GM12878 (cell line): ENCODE data around the gene ECPAS. TPM values are rescaled to one million over a fixed set of nuclear protein-coding genes. Genes with fewer than 3 reads are reported as not detected.

Experiments
- ATAC-seq: fragments of 200-7000 bp; cut with Tn5 transposase; 3 replicates; pipeline ENCODE4 v1.9.1; 2020; ENCODE audit warnings: mild to moderate bottlenecking, moderate library complexity
- Bru-seq: library from RNA; stranded (reverse); fragments of 400-500 nt; gene quantifications from one replicate; lab custom pipeline; 2021; lab: Mats Ljungman, UMichigan
- BruChase-seq, 2 experiments: library from RNA; stranded (reverse); fragments of 400-500 nt; gene quantifications; one replicate each; lab custom pipeline; 2021; lab: Mats Ljungman, UMichigan
- BruUV-seq: library from RNA; stranded (reverse); fragments of 400-500 nt; replicated peaks from 2 replicates; lab custom pipeline; 2021; lab: Mats Ljungman, UMichigan
- CTCF ChIA-PET: fragments of 300-600 bp; sonication (Branson Sonifier 250); formaldehyde crosslinking; extraction: SDS; loops from one replicate; lab custom pipeline; 2021; ENCODE audit warnings: inconsistent platforms; lab: Yijun Ruan, JAX
- POLR2A ChIA-PET: fragments of 350-600 bp; formaldehyde crosslinking; extraction: SDS; loops from one replicate; lab custom pipeline; 2021; ENCODE audit warnings: inconsistent platforms; lab: Charles Lee
- RAD21 ChIA-PET: fragments of 300-600 bp; sonication (Branson Sonifier 250); formaldehyde crosslinking; loops from one replicate; lab custom pipeline; 2023; ENCODE audit warnings: antibody characterized with exemption; ENCODE audit not compliant: unreplicated experiment; lab: Charles Lee
- SMC1A ChIA-PET: fragments of 300-600 bp; sonication (Branson Sonifier 250); formaldehyde crosslinking; loops from one replicate; lab custom pipeline; 2023; ENCODE audit not compliant: unreplicated experiment, uncharacterized antibody; lab: Charles Lee
- DNase-seq: peaks from one replicate; pipeline ENCODE4 v3.0.0-alpha.2; 2011; ENCODE audit warnings: low read depth, low spot score
- FAIRE-seq: peaks from 3 replicates; lab custom pipeline; 2011; peaks lifted over from hg19 to GRCh38; lab: Jason Lieb, UNC
- H2AFZ ChIP-seq: 2 replicates; pipeline ENCODE4 v1.6.0; 2011; ENCODE audit warnings: low read depth, low read length, control low read depth; ENCODE audit not compliant: control insufficient read depth
- H3K27ac ChIP-seq: 2 replicates; pipeline ENCODE4 v1.5.1; 2011; ENCODE audit warnings: control low read depth; ENCODE audit not compliant: control insufficient read depth, insufficient read depth
- H3K27me3 ChIP-seq, 2 experiments: replicated peaks in 1 of 2; 2 replicates each; pipeline versions ENCODE4 v1.6.0 to v1.6.1; 2011; ENCODE audit warnings: low read length in 1 of 2; ENCODE audit not compliant: control insufficient read depth in 2 of 2, insufficient read depth in 2 of 2
- H3K36me3 ChIP-seq, 2 experiments: 2 replicates each; pipeline ENCODE4 v1.5.1; 2011; ENCODE audit warnings: low read length in 1 of 2; ENCODE audit not compliant: control insufficient read depth in 2 of 2, insufficient read depth in 2 of 2
- H3K4me1 ChIP-seq: 2 replicates; pipeline ENCODE4 v1.6.1; 2011; ENCODE audit warnings: mild to moderate bottlenecking, low read length, moderate library complexity, mixed read lengths; ENCODE audit not compliant: control insufficient read depth, insufficient read depth
- H3K4me2 ChIP-seq: 2 replicates; pipeline ENCODE4 v1.6.0; 2011; ENCODE audit warnings: control low read depth; ENCODE audit not compliant: control insufficient read depth, insufficient read depth
- H3K4me3 ChIP-seq: fragments of 200-600 bp; sonication (generic); 2 replicates; pipeline ENCODE4 v1.5.1; 2016
- H3K79me2 ChIP-seq: 2 replicates; pipeline ENCODE4 v1.6.0; 2011; ENCODE audit warnings: low read length; ENCODE audit not compliant: control insufficient read depth, insufficient read depth
- H3K9ac ChIP-seq: 2 replicates; pipeline ENCODE4 v1.8.0; 2011; ENCODE audit warnings: low read length, control low read depth, mixed read lengths; ENCODE audit not compliant: control insufficient read depth, insufficient read depth
- H3K9me3 ChIP-seq: replicated peaks from 3 replicates; pipeline ENCODE4 v1.5.1; 2011; ENCODE audit warnings: mild to moderate bottlenecking, low read length; ENCODE audit not compliant: control insufficient read depth, insufficient read depth
- H4K20me1 ChIP-seq: 2 replicates; pipeline ENCODE4 v1.6.0; 2011; ENCODE audit not compliant: control insufficient read depth, insufficient read depth
- BACH1 ChIP-seq: fragments of 450-650 bp; IDR thresholded peaks from 2 replicates; pipeline ENCODE4 v1.6.1; 2017; ENCODE audit warnings: mild to moderate bottlenecking, borderline replicate concordance
- IKZF2 ChIP-seq, 2 experiments: fragments of 450-650 bp; IDR thresholded peaks; 2 replicates each; pipeline ENCODE4 v1.6.1; 2017; ENCODE audit warnings: mild to moderate bottlenecking in 2 of 2, moderate library complexity in 2 of 2
- LARP7 ChIP-seq: fragments of 450-650 bp; IDR thresholded peaks from 2 replicates; pipeline ENCODE4 v1.6.1; 2017; ENCODE audit warnings: mild to moderate bottlenecking
- MEF2A ChIP-seq: IDR thresholded peaks from 2 replicates; pipeline ENCODE4 v1.6.1; 2011; ENCODE audit warnings: low read depth, mild to moderate bottlenecking, low read length, moderate library complexity; ENCODE audit not compliant: insufficient read depth
- POU2F2 ChIP-seq: IDR thresholded peaks from 3 replicates; pipeline ENCODE4 v1.6.1; 2011; ENCODE audit warnings: low read depth, mild to moderate bottlenecking, low read length, borderline replicate concordance
- SMC3 ChIP-seq: IDR thresholded peaks from 2 replicates; pipeline ENCODE4 v1.6.1; 2011; ENCODE audit warnings: low read length, improper control_type of control experiment, borderline replicate concordance
- SREBF2 ChIP-seq: IDR thresholded peaks from 2 replicates; pipeline ENCODE4 v1.6.1; 2012; ENCODE audit warnings: mild to moderate bottlenecking, low read length
- WGBS: methylation state at CpG from one replicate; pipeline ENCODE4 v1.1.6; 2016; ENCODE audit warnings: low lambda C conversion rate; ENCODE audit not compliant: insufficient replicate concordance, insufficient coverage; ENCODE audit errors: missing lambda C conversion rate; 5-methylcytosine and 5-hydroxymethylcytosine counted together
- in situ Hi-C: fragments of 300-500 bp; cut with MboI; formaldehyde crosslinking; loops from 9 replicates; pipeline ENCODE4 v1.14.3; 2018; ENCODE audit warnings: mixed read lengths
- intact Hi-C: fragments of 100-400 bp; cut with micrococcal nuclease; formaldehyde crosslinking; loops from one replicate; pipeline ENCODE4 v1.14.2; 2022; ENCODE audit not compliant: unreplicated experiment
- long read RNA-seq, 2 experiments: library from polyadenylated mRNA; unstranded; transcript quantifications; one replicate each; pipeline ENCODE4 v2.0.0, GENCODE V29; 2019 to 2020
- polyA minus RNA-seq, 3 experiments: library from RNA; depleted of rRNA, polyadenylated mRNA; stranded (reverse); fragments of >200 nt; gene quantifications; 2 replicates each; pipeline ENCODE4 v1.2.3, GENCODE V29; 2011
- polyA plus RNA-seq, 11 experiments: library from polyadenylated mRNA; depleted of rRNA in 4 of 11; unstranded in 6 of 11; stranded (reverse) in 5 of 11; fragments of >200 nt; fragmentation: Nextera tagmentation in 4 of 11; fragmentation: Illumina TruSeq in 1 of 11; extraction: Ambion mirVana in 4 of 11; extraction: Trizol in 1 of 11; gene quantifications; 1 replicate in 1 of 11; 2 replicates in 10 of 11; pipeline versions ENCODE4 v1.2.1 to v1.2.3, GENCODE V29; 2011 to 2016; ENCODE audit warnings: inconsistent platforms in 2 of 11, missing spikeins in 2 of 11, low read depth in 1 of 11
- total RNA-seq, 4 experiments: library from RNA; depleted of rRNA in 3 of 4; stranded (reverse); fragments of >200 nt in 3 of 4; fragmentation: Illumina TruSeq in 1 of 4; extraction: Trizol in 1 of 4; gene quantifications; 2 replicates each; pipeline versions ENCODE4 v1.2.1 to v1.2.3, GENCODE V29; 2013 to 2021
- TF ChIP-seq, protein P1 (sequence below): fragments of 450-650 bp; formaldehyde crosslinking; IDR thresholded peaks from 2 replicates; pipeline ENCODE4 v1.4.0; 2020; ENCODE audit warnings: mild to moderate bottlenecking, moderate library complexity

The ECPAS gene, protein sequence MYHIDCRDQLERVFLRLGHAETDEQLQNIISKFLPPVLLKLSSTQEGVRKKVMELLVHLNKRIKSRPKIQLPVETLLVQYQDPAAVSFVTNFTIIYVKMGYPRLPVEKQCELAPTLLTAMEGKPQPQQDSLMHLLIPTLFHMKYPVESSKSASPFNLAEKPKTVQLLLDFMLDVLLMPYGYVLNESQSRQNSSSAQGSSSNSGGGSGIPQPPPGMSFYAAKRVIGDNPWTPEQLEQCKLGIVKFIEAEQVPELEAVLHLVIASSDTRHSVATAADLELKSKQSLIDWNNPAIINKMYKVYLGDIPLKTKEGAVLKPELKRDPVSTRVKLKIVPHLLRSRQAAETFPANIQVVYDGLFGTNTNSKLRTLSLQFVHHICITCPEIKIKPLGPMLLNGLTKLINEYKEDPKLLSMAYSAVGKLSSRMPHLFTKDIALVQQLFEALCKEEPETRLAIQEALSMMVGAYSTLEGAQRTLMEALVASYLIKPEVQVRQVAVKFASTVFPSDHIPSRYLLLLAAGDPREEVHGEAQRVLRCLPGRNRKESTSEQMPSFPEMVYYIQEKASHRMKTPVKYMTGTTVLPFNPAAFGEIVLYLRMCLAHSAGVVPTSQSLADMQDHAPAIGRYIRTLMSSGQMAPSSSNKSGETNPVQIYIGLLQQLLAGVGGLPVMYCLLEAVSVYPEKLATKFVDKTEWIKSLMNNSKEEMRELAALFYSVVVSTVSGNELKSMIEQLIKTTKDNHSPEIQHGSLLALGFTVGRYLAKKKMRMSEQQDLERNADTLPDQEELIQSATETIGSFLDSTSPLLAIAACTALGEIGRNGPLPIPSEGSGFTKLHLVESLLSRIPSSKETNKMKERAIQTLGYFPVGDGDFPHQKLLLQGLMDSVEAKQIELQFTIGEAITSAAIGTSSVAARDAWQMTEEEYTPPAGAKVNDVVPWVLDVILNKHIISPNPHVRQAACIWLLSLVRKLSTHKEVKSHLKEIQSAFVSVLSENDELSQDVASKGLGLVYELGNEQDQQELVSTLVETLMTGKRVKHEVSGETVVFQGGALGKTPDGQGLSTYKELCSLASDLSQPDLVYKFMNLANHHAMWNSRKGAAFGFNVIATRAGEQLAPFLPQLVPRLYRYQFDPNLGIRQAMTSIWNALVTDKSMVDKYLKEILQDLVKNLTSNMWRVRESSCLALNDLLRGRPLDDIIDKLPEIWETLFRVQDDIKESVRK (N-terminal part only)
- total RNA-seq (2013; cell fraction: nucleolus; rRNA removed): 243 and 246 TPM in 2 replicates
- total RNA-seq (2014; rRNA removed): 50.2 and 54.5 TPM in 2 replicates
- total RNA-seq (2014; rRNA removed; fragmentation: Illumina TruSeq; extraction: Trizol): 66.1 and 70.9 TPM in 2 replicates
- total RNA-seq (2021): 64.5 and 69.8 TPM in 2 replicates
- 30.9 TPM for polyA plus RNA-seq (2011; ENCODE audit: low read depth)
- polyA plus RNA-seq (2011; rRNA removed): 54.6 and 72.1 TPM in 2 replicates
- 28.3 and 29.1 TPM in 2 replicates for polyA plus RNA-seq (2011; cell fraction: cytosol; rRNA removed)
- 72.9 and 104 TPM in 2 replicates for polyA plus RNA-seq (2011; cell fraction: nucleus; rRNA removed)
- 41.6 and 45.2 TPM in 2 replicates for polyA plus RNA-seq (2012)
- 50.0 and 65.1 TPM in 2 replicates for polyA plus RNA-seq (2014; fragmentation: Illumina TruSeq; extraction: Trizol)
- 10 to 100 TPM; 11.2 to 18.7 TPM for polyA plus RNA-seq (2014; fragmentation: Nextera tagmentation; extraction: Ambion mirVana)
- 52.0 and 54.9 TPM in 2 replicates for polyA plus RNA-seq (2014; rRNA removed)
- 10 to 100 TPM; 28.4 to 30.9 TPM for polyA plus RNA-seq (2016; fragmentation: Nextera tagmentation; extraction: Ambion mirVana)
- 138 and 166 TPM in 2 replicates for polyA minus RNA-seq (2011; rRNA and poly(A)+ RNA removed)
- polyA minus RNA-seq (2011; cell fraction: cytosol; rRNA and poly(A)+ RNA removed): 54.9 and 66.5 TPM in 2 replicates
- polyA minus RNA-seq (2011; cell fraction: nucleus; rRNA and poly(A)+ RNA removed): 65.2 and 78.5 TPM in 2 replicates
- Bru-seq, nascent RNA: percentile 88 among the genes with signal in this experiment
- percentile 93 among the genes with signal in this experiment for BruChase-seq, experiment 1, labeled RNA remaining after a 6-hour chase
- percentile 91 among the genes with signal in this experiment for BruChase-seq, experiment 2, labeled RNA remaining after a 2-hour chase
- long read RNA-seq, experiment 1, full-length matches to known transcripts: 1 of 11 reads
- long read RNA-seq, experiment 1, partial matches to known transcripts: 9 of 11 reads
- long read RNA-seq, experiment 1, other reads (novel, unspliced or antisense): 1 of 11 reads
- long read RNA-seq, experiment 2, partial matches to known transcripts: 39 of 47 reads
- long read RNA-seq, experiment 2, other reads (novel, unspliced or antisense): 8 of 47 reads

DNA sequence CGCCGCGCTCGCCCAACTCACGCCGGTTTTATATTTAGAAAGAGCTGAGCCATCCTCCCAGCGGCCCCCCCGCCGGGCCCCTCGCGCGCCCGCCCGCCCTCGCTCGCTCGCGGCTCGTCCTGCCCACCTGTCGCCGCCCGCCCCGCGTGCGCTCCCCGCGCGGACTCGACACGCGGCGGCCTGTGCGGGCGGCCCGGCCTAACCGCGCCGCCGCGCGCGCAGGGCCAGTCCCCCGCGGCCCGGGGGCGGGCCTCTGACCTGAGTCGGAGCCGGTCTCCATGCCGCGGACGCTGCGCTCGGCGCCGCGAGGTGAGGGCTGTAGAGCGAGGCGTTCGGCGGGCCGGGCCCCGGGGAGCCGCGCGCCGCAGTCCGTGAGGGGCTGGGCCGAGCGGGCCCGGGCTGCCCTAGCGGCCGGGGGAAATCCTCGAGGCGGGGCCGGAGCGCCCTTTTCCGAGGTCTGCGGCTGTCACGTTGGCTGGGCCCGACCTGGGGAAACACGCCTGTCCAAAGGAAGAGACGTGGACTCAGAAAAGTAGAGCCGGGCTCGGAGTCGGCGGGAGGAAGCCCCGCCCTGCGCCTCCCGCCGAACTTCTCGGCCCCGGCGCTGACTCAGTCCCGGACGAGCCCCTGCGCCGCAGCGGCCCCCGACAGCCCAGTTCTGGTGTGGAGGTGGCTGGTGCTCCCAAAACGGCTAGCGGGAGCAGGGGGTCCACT, at the start of gene ECPAS:
ECPAS (minus strand) TSS at position 526 of the 714 bp plus-strand sequence. CDS start 11,465 bp downstream, outside the sequence.
- peak; percentile 80 for ATAC-seq
- no peak for DNase-seq
- H2AFZ ChIP-seq: peak within 1 kb of the TSS; percentile 60
- intact Hi-C loops (loop anchor here (2.0 kb wide), 1 partner anchor 147 kb away; the partner anchor contains the start of gene DNAJC25), in situ Hi-C loops (no loop called here)
- H3K9me3 ChIP-seq: no peaks in the 10 kb centered on the region; the same call in 2 of the 3 replicates
- no peaks in the 10 kb centered on the region; a peak in 1 of 4 replicates for H3K36me3 ChIP-seq
- SMC1A ChIA-PET: no interaction called here
- peak within 1 kb of the TSS; percentile 79 for H3K4me3 ChIP-seq
- H3K9ac ChIP-seq: peak within 1 kb of the TSS; percentile 94
- CTCF ChIA-PET: interaction anchor here (0.7 kb wide), 1 partner anchor 732 kb away, joined by 3 read pairs; no protein-coding TSS in a partner anchor
- H3K27me3 ChIP-seq: no peaks in the 10 kb centered on the region
- WGBS: 1% methylated on average over 63 of the region's 101 CpGs
- H3K27ac ChIP-seq: peak within 1 kb of the TSS; percentile 96
- BruUV-seq: no TSS peak
- H3K4me1 ChIP-seq: no peaks in the 10 kb centered on the region; the same call in 1 of the 2 replicates
- peaks cover 42% of the 10 kb centered on the region for H3K79me2 ChIP-seq
- RAD21 ChIA-PET: no interaction called here
- POLR2A ChIA-PET: interaction anchor here (0.8 to 2.1 kb wide), 4 partner anchors 11 to 147 kb away, joined by 3 to 11 read pairs (median 4); partner anchors contain the start of gene DNAJC25
- no peak for FAIRE-seq
- H4K20me1 ChIP-seq: no peaks in the 10 kb centered on the region
- peak within 1 kb of the TSS; percentile 80 for H3K4me2 ChIP-seq
- TF ChIP-seq POU2F2 (0 out of 3 replicates have a peak, but pooled peaks have one; percentile 31), IKZF2 (IDR thresholded peaks at IDR 0.05) (peak; percentile 26 to 33; a peak in 2 of 4 replicates), SREBF2 (no peak), LARP7 (peak; percentile 89), MEF2A (no peak), SMC3 (no peak), BACH1 (peak; percentile 52)
- TF ChIP-seq, protein P1, sequence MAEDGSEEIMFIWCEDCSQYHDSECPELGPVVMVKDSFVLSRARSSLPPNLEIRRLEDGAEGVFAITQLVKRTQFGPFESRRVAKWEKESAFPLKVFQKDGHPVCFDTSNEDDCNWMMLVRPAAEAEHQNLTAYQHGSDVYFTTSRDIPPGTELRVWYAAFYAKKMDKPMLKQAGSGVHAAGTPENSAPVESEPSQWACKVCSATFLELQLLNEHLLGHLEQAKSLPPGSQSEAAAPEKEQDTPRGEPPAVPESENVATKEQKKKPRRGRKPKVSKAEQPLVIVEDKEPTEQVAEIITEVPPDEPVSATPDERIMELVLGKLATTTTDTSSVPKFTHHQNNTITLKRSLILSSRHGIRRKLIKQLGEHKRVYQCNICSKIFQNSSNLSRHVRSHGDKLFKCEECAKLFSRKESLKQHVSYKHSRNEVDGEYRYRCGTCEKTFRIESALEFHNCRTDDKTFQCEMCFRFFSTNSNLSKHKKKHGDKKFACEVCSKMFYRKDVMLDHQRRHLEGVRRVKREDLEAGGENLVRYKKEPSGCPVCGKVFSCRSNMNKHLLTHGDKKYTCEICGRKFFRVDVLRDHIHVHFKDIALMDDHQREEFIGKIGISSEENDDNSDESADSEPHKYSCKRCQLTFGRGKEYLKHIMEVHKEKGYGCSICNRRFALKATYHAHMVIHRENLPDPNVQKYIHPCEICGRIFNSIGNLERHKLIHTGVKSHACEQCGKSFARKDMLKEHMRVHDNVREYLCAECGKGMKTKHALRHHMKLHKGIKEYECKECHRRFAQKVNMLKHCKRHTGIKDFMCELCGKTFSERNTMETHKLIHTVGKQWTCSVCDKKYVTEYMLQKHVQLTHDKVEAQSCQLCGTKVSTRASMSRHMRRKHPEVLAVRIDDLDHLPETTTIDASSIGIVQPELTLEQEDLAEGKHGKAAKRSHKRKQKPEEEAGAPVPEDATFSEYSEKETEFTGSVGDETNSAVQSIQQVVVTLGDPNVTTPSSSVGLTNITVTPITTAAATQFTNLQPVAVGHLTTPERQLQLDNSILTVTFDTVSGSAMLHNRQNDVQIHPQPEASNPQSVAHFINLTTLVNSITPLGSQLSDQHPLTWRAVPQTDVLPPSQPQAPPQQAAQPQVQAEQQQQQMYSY (CRISPR knock-in tag): no peak
